HCT116 (cell line): ENCODE data around the gene TMEM178A. TPM values are rescaled to one million over a fixed set of nuclear protein-coding genes. Genes with fewer than 3 reads are reported as not detected.

Source experiments
- ATAC-seq: fragments of 200-7000 bp; cut with Tn5 transposase; 2 replicates; pipeline ENCODE4 v1.9.1; 2020; ENCODE audit warnings: mild to moderate bottlenecking, moderate library complexity
- BruUV-seq: library from RNA; stranded (reverse); fragments of 400-500 nt; replicated peaks from 2 replicates; lab custom pipeline; 2021; lab: Mats Ljungman, UMichigan
- CTCF ChIA-PET: fragments of 300-600 bp; sonication (Branson Sonifier 250); formaldehyde crosslinking; loops from one replicate; lab custom pipeline; 2021; ENCODE audit warnings: antibody characterized with exemption; lab: Charles Lee
- POLR2A ChIA-PET: fragments of 300-600, 350-600 bp; sonication (Branson Sonifier 250); formaldehyde crosslinking; loops from one replicate; lab custom pipeline; 2021; ENCODE audit warnings: antibody characterized with exemption; lab: Charles Lee
- RAD21 ChIA-PET, 2 experiments: fragments of 300-600 bp; sonication (Branson Sonifier 250); formaldehyde crosslinking; loops; one replicate each; lab custom pipeline; 2023; ENCODE audit warnings: low total read pairs in 2 of 2; ENCODE audit not compliant: uncharacterized antibody in 2 of 2, unreplicated experiment in 2 of 2, low non-redundant PET in 1 of 2; lab: Charles Lee
- DNase-seq: peaks from one replicate; pipeline ENCODE4 v3.0.0-alpha.2; 2010; ENCODE audit warnings: low read depth, low spot score
- H2AFZ ChIP-seq: fragments of 200-600 bp; shearing (Covaris generic), sonication (generic); 2 replicates; pipeline ENCODE4 v1.6.1; 2017; ENCODE audit warnings: low read depth, mixed run types, mixed read lengths, antibody characterized with exemption, low read length; ENCODE audit not compliant: poor library complexity, severe bottlenecking
- H3K27ac ChIP-seq: 2 replicates; pipeline ENCODE4 v1.5.1; 2012; ENCODE audit warnings: low read depth, low read length
- H3K27me3 ChIP-seq: fragments of 200-600 bp; sonication (generic); 2 replicates; pipeline ENCODE4 v1.6.1; 2016; ENCODE audit warnings: mixed run types, low read length, mixed read lengths; ENCODE audit not compliant: insufficient read depth
- H3K36me3 ChIP-seq, 2 experiments: fragments of 200-500 bp in 1 of 2; fragments of 200-600 bp in 1 of 2; sonication (Bioruptor generic) in 1 of 2; sonication (generic) in 1 of 2; 2 replicates each; pipeline versions ENCODE4 v1.5.1 to v1.6.1; 2014 to 2016; ENCODE audit warnings: low read length in 2 of 2, inconsistent platforms in 1 of 2, mixed read lengths in 1 of 2, mixed run types in 1 of 2; ENCODE audit not compliant: insufficient read depth in 2 of 2, control insufficient read depth in 1 of 2
- H3K4me1 ChIP-seq, 2 experiments: fragments of 200-600 bp in 1 of 2; sonication (generic) in 1 of 2; 2 replicates each; pipeline versions ENCODE4 v1.5.1 to v1.6.1; 2012 to 2017; ENCODE audit warnings: low read length in 2 of 2, inconsistent platforms in 1 of 2, mild to moderate bottlenecking in 1 of 2, mixed read lengths in 1 of 2, mixed run types in 1 of 2, moderate library complexity in 1 of 2; ENCODE audit not compliant: insufficient read depth in 2 of 2, control insufficient read depth in 1 of 2
- H3K4me2 ChIP-seq: fragments of 200-600 bp; sonication (generic); 2 replicates; pipeline ENCODE4 v1.6.1; 2017; ENCODE audit warnings: mixed run types, low read length, mixed read lengths
- H3K4me3 ChIP-seq, 2 experiments: fragments of 200-600 bp in 1 of 2; sonication (generic) in 1 of 2; replicated peaks in 1 of 2; 2 replicates each; pipeline ENCODE4 v1.5.1; 2011 to 2016; ENCODE audit warnings: low read length in 2 of 2, control low read depth in 1 of 2, low read depth in 1 of 2, mild to moderate bottlenecking in 1 of 2, mixed read lengths in 1 of 2, mixed run types in 1 of 2
- H3K79me2 ChIP-seq: fragments of 200-600 bp; sonication (generic); 2 replicates; pipeline ENCODE4 v1.6.1; 2017; ENCODE audit warnings: mild to moderate bottlenecking, mixed run types, low read length, moderate library complexity, mixed read lengths; ENCODE audit not compliant: insufficient read depth
- H3K9ac ChIP-seq: fragments of 200-600 bp; sonication (generic); 2 replicates; pipeline ENCODE4 v1.6.1; 2016; ENCODE audit warnings: low read length, mixed read lengths
- H3K9me2 ChIP-seq: fragments of 200-600 bp; sonication (generic), shearing (Covaris generic); 2 replicates; pipeline ENCODE4 v1.6.1; 2017; ENCODE audit warnings: mixed run types, mild to moderate bottlenecking, moderate library complexity; ENCODE audit not compliant: insufficient read depth
- H3K9me3 ChIP-seq, 2 experiments: fragments of 200-500 bp in 1 of 2; fragments of 200-600 bp in 1 of 2; sonication (Bioruptor generic) in 1 of 2; sonication (generic) in 1 of 2; 2 replicates each; pipeline ENCODE4 v1.6.1; 2014 to 2017; ENCODE audit warnings: low read length in 2 of 2, mixed read lengths in 2 of 2, inconsistent platforms in 1 of 2, low read depth in 1 of 2, mild to moderate bottlenecking in 1 of 2, mixed run types in 1 of 2, moderate library complexity in 1 of 2; ENCODE audit not compliant: control insufficient read depth in 1 of 2, insufficient read depth in 1 of 2
- H4K20me1 ChIP-seq: fragments of 200-600 bp; sonication (generic), shearing (Covaris generic); 2 replicates; pipeline ENCODE4 v1.6.1; 2017; ENCODE audit warnings: mixed run types, mild to moderate bottlenecking, moderate library complexity; ENCODE audit not compliant: insufficient read depth
- ATF3 ChIP-seq: IDR thresholded peaks from 2 replicates; pipeline ENCODE4 v1.6.1; 2012
- CBX3 ChIP-seq: IDR thresholded peaks from 2 replicates; pipeline ENCODE4 v1.6.1; 2012; ENCODE audit warnings: low read depth
- EZH2 ChIP-seq: fragments of 200-600 bp; sonication (generic); IDR thresholded peaks from 2 replicates; pipeline ENCODE4 v1.6.1; 2017; ENCODE audit warnings: antibody characterized with exemption, mixed run types
- JUND ChIP-seq: IDR thresholded peaks from 2 replicates; pipeline ENCODE4 v1.6.1; 2012
- MAX ChIP-seq: IDR thresholded peaks from 2 replicates; pipeline ENCODE4 v1.6.1; 2012
- POLR2AphosphoS5 ChIP-seq: IDR thresholded peaks from 2 replicates; pipeline ENCODE4 v1.6.1; 2011; ENCODE audit warnings: mild to moderate bottlenecking, low read depth, low read length, moderate library complexity
- RAD21 ChIP-seq: IDR thresholded peaks from 2 replicates; pipeline ENCODE4 v1.6.1; 2012; ENCODE audit warnings: low read depth, mild to moderate bottlenecking
- YY1 ChIP-seq: IDR thresholded peaks from 2 replicates; pipeline ENCODE4 v1.6.1; 2011; ENCODE audit warnings: low read length, low read depth, moderate library complexity, mild to moderate bottlenecking; ENCODE audit not compliant: insufficient replicate concordance; ENCODE audit errors: extremely low read depth
- ZBTB33 ChIP-seq: IDR thresholded peaks from 2 replicates; pipeline ENCODE4 v1.6.1; 2011; ENCODE audit warnings: mild to moderate bottlenecking, low read length, moderate library complexity; ENCODE audit not compliant: insufficient replicate concordance; ENCODE audit errors: extremely low read depth
- intact Hi-C: fragments of 100-400 bp; cut with micrococcal nuclease; formaldehyde crosslinking; loops from 2 replicates; pipeline ENCODE4 v1.10.0; 2022
- total RNA-seq: library from RNA; stranded (reverse); gene quantifications from one replicate; pipeline ENCODE4 v1.2.1, GENCODE V29; 2021; ENCODE audit not compliant: unreplicated experiment
- TF ChIP-seq, protein P1 (sequence below), 3 experiments: fragments of 200-600 bp in 1 of 3; sonication (generic) in 1 of 3; IDR thresholded peaks in 2 of 3; conservative IDR thresholded peaks in 1 of 3; 2 replicates each; pipeline ENCODE4 v1.5.1; 2012 to 2017; ENCODE audit warnings: low read depth in 2 of 3, low read length in 2 of 3, antibody characterized with exemption in 1 of 3, borderline replicate concordance in 1 of 3, control low read depth in 1 of 3, mild to moderate bottlenecking in 1 of 3, mixed read lengths in 1 of 3, mixed run types in 1 of 3, moderate library complexity in 1 of 3; ENCODE audit not compliant: insufficient read depth in 1 of 3
- TF ChIP-seq, protein P2 (sequence below): IDR thresholded peaks from 2 replicates; pipeline ENCODE4 v1.6.1; 2012; ENCODE audit warnings: low read depth

Gene TMEM178A
- total RNA-seq, 1 experiment from 2014 or later = 1.3 TPM

DNA sequence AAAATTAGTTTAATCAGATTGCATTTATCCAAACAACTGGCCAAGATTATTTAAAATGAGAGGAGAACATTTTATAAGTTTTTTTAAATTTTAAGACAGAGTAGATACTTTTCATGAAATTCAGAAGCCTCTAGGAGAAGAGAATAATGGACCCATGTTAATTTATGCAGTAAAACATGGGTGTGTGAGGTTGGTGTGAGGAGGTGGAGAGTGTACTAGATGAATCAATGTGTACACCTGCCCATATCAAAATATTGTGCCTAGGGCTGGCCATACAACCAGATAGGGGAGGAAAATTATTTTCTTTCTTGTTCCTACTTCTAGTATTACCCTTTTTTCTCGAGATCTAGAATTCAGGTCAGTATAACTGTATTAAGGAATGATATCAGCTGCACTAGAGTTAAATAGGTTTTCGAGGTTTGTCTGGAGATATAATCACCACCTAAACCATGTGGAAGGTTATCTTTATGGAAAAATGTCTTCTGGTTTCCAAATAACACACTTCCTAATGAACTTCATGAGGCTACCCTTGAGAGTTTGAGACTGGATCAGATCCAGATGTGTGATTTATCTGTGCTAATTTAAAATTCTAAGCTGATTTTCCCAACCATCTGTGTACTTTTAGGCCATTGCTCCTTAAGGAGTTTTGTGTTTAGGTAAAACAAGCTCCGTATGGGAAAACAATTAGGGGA lies 37.6 kb downstream of the TMEM178A start:
- Histone ChIP-seq H3K9me2 (no peaks in the 10 kb centered on the region), H3K79me2 (no peaks in the 10 kb centered on the region), H3K9ac (no peak overlapping the region), H3K4me3 (no peak overlapping the region), H3K27me3 (0 out of 2 replicates have a peak, but pooled peaks cover 3% of the 10 kb centered on the region), H3K27ac (no peak overlapping the region), H4K20me1 (no peaks in the 10 kb centered on the region), H3K9me3 (no peaks in the 10 kb centered on the region), H3K4me1 (no peaks in the 10 kb centered on the region), H3K4me2 (no peak overlapping the region), H2AFZ (no peak overlapping the region), H3K36me3 (no peaks in the 10 kb centered on the region)
- no peak for TF ChIP-seq RAD21
- no peak for TF ChIP-seq YY1
- TF ChIP-seq ATF3 = no peak
- TF ChIP-seq, protein P1, sequence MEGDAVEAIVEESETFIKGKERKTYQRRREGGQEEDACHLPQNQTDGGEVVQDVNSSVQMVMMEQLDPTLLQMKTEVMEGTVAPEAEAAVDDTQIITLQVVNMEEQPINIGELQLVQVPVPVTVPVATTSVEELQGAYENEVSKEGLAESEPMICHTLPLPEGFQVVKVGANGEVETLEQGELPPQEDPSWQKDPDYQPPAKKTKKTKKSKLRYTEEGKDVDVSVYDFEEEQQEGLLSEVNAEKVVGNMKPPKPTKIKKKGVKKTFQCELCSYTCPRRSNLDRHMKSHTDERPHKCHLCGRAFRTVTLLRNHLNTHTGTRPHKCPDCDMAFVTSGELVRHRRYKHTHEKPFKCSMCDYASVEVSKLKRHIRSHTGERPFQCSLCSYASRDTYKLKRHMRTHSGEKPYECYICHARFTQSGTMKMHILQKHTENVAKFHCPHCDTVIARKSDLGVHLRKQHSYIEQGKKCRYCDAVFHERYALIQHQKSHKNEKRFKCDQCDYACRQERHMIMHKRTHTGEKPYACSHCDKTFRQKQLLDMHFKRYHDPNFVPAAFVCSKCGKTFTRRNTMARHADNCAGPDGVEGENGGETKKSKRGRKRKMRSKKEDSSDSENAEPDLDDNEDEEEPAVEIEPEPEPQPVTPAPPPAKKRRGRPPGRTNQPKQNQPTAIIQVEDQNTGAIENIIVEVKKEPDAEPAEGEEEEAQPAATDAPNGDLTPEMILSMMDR (IDR thresholded peaks at IDR 0.05 in 2 of 3, conservative IDR thresholded peaks at IDR 0.05 in 1 of 3; ENCODE audit: borderline replicate concordance in 1 of 3, insufficient read depth in 1 of 3, low read depth in 2 of 3, low read length in 2 of 3) = no peak
- TF ChIP-seq MAX = no peak
- TF ChIP-seq POLR2AphosphoS5 = no peak
- TF ChIP-seq CBX3 = no peak
- TF ChIP-seq EZH2 = no peak
- no peak for TF ChIP-seq JUND
- TF ChIP-seq ZBTB33 = no peak
- TF ChIP-seq, protein P2, sequence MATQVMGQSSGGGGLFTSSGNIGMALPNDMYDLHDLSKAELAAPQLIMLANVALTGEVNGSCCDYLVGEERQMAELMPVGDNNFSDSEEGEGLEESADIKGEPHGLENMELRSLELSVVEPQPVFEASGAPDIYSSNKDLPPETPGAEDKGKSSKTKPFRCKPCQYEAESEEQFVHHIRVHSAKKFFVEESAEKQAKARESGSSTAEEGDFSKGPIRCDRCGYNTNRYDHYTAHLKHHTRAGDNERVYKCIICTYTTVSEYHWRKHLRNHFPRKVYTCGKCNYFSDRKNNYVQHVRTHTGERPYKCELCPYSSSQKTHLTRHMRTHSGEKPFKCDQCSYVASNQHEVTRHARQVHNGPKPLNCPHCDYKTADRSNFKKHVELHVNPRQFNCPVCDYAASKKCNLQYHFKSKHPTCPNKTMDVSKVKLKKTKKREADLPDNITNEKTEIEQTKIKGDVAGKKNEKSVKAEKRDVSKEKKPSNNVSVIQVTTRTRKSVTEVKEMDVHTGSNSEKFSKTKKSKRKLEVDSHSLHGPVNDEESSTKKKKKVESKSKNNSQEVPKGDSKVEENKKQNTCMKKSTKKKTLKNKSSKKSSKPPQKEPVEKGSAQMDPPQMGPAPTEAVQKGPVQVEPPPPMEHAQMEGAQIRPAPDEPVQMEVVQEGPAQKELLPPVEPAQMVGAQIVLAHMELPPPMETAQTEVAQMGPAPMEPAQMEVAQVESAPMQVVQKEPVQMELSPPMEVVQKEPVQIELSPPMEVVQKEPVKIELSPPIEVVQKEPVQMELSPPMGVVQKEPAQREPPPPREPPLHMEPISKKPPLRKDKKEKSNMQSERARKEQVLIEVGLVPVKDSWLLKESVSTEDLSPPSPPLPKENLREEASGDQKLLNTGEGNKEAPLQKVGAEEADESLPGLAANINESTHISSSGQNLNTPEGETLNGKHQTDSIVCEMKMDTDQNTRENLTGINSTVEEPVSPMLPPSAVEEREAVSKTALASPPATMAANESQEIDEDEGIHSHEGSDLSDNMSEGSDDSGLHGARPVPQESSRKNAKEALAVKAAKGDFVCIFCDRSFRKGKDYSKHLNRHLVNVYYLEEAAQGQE = no peak
- POLR2A ChIA-PET = no interaction called here
- DNase-seq = no peak
- no TSS peak for BruUV-seq
- intact Hi-C loops = no loop called here
- ATAC-seq = no peak
- CTCF ChIA-PET = no interaction called here
- RAD21 ChIA-PET = no interaction called here
